ENCODE results near the gene HOXC5.

Gene HOXC5

GRCh38 chr12:54021432-54022013 lies 11.3 kb upstream of the HOXC5 start:
- DNase-seq, result no peak

GRCh38 chr12:54022960-54023884 lies 9.6 kb upstream of the HOXC5 start:
- no peak for DNase-seq

- DNase-seq, result no peak
These were observed 8.7 kb upstream of the HOXC5 start for GRCh38 chr12:54024127-54024526.

- DNase-seq, result no peak
These were observed 8.1 kb upstream of the HOXC5 start for GRCh38 chr12:54024581-54025305.

GRCh38 chr12:54025499-54026405 lies 7.1 kb upstream of the HOXC5 start:
- no peak for DNase-seq

- DNase-seq, result no peak
These were observed 6.0 kb upstream of the HOXC5 start for GRCh38 chr12:54026640-54027441.

- DNase-seq, result no peak
These were observed 5.4 kb upstream of the HOXC5 start for GRCh38 chr12:54027442-54027786.

- no peak for DNase-seq
These were observed 4.3 kb upstream of the HOXC5 start, which contains the start of gene HOXC6 for GRCh38 chr12:54028314-54029201. TSS of gene HOXC6 (plus strand) at chr12:54028440. CDS start at chr12:54028522, 82 bp downstream.

- DNase-seq, result no peak
These were observed 3.1 kb upstream of the HOXC5 start for GRCh38 chr12:54029529-54030441.

GRCh38 chr12:54030442-54030801 lies 2.4 kb upstream of the HOXC5 start:
- DNase-seq, result no peak

- DNase-seq, result no peak
These were observed 1.9 kb upstream of the HOXC5 start for GRCh38 chr12:54030889-54031471.

GRCh38 chr12:54031480-54031879 lies 1.4 kb upstream of the HOXC5 start:
- DNase-seq, result no peak

- no peak for DNase-seq
These were observed 697 bp upstream of the HOXC5 start for GRCh38 chr12:54032086-54032619.

- no peak for DNase-seq
These were observed 493 bp downstream of the HOXC5 start for GRCh38 chr12:54033106-54033979.

GRCh38 chr12:54033980-54034784 lies 1.3 kb downstream of the HOXC5 start:
- DNase-seq, result no peak

GRCh38 chr12:54034785-54035310 lies 2.0 kb downstream of the HOXC5 start:
- no peak for DNase-seq
